ENCODE results near the gene LSP1. TPM values are rescaled to one million over a fixed set of nuclear protein-coding genes. Genes with fewer than 3 reads are reported as not detected.

The LSP1 gene
- polyA plus RNA-seq, 1 donor from 2014 or later = not detected

DNA sequence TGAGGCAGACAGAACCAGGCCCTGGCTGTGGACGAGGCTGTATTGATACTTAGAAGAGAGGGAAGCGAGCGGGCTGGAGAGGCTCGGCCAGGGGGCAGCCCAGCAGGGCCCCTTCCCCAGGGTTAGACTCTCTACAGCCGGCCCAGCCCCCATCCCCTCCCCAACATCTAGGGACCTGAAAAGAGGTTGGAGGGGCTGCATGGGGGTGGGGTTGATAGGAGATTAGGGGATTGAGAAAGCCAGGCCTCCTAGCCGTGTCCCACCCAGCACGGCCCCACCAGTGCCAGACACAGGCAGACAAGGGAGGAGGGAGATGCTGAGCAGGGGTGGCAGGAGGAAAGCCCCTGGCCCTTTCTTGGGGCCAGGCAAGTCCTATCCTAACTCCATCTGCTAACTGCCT lies 5.7 kb downstream of the LSP1 start:
- Histone ChIP-seq H3K9me2 (ENCODE audit: insufficient read depth, low read length) (no peaks in the 10 kb centered on the region), H3K4me2 (ENCODE audit: low read length) (no peak overlapping the region), H3K27me3 (ENCODE audit: insufficient read depth, low read depth, low read length) (no peaks in the 10 kb centered on the region), H3F3A (ENCODE audit: insufficient read depth, low read length, poor library complexity, severe bottlenecking) (no peaks in the 10 kb centered on the region), H3K79me2 (replicated peaks; ENCODE audit: insufficient read depth, low read length) (no peaks in the 10 kb centered on the region), H2AFZ (ENCODE audit: low read depth, low read length) (no peak overlapping the region), H3K9me3 (ENCODE audit: low read length) (no peaks in the 10 kb centered on the region), H3K4me3 (ENCODE audit: low read length) (no peak overlapping the region), H3K36me3 (ENCODE audit: insufficient read depth, low read length) (no peaks in the 10 kb centered on the region), H4K20me1 (ENCODE audit: insufficient read depth) (no peaks in the 10 kb centered on the region), H3K27ac (ENCODE audit: low read length) (no peak overlapping the region), H3K9ac (ENCODE audit: low read length) (no peak overlapping the region)
- TF ChIP-seq POLR2AphosphoS5 (IDR thresholded peaks at IDR 0.05) (no peak), EP300 (conservative IDR thresholded peaks at IDR 0.05; ENCODE audit: poor library complexity, severe bottlenecking) (no peak), EZH2 (IDR thresholded peaks at IDR 0.05; ENCODE audit: borderline replicate concordance, insufficient read depth, low read length, poor library complexity, severe bottlenecking) (no peak), MXI1 (conservative IDR thresholded peaks at IDR 0.05; ENCODE audit: poor library complexity, severe bottlenecking) (no peak), RAD21 (conservative IDR thresholded peaks at IDR 0.05) (no peak), SMC3 (conservative IDR thresholded peaks at IDR 0.05; ENCODE audit: poor library complexity) (no peak), TAF1 (IDR thresholded peaks at IDR 0.05; ENCODE audit: low read depth) (no peak)
- TF ChIP-seq, protein P1, sequence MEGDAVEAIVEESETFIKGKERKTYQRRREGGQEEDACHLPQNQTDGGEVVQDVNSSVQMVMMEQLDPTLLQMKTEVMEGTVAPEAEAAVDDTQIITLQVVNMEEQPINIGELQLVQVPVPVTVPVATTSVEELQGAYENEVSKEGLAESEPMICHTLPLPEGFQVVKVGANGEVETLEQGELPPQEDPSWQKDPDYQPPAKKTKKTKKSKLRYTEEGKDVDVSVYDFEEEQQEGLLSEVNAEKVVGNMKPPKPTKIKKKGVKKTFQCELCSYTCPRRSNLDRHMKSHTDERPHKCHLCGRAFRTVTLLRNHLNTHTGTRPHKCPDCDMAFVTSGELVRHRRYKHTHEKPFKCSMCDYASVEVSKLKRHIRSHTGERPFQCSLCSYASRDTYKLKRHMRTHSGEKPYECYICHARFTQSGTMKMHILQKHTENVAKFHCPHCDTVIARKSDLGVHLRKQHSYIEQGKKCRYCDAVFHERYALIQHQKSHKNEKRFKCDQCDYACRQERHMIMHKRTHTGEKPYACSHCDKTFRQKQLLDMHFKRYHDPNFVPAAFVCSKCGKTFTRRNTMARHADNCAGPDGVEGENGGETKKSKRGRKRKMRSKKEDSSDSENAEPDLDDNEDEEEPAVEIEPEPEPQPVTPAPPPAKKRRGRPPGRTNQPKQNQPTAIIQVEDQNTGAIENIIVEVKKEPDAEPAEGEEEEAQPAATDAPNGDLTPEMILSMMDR (IDR thresholded peaks at IDR 0.05; ENCODE audit: poor library complexity, severe bottlenecking) = no peak
- TF ChIP-seq, protein P2, sequence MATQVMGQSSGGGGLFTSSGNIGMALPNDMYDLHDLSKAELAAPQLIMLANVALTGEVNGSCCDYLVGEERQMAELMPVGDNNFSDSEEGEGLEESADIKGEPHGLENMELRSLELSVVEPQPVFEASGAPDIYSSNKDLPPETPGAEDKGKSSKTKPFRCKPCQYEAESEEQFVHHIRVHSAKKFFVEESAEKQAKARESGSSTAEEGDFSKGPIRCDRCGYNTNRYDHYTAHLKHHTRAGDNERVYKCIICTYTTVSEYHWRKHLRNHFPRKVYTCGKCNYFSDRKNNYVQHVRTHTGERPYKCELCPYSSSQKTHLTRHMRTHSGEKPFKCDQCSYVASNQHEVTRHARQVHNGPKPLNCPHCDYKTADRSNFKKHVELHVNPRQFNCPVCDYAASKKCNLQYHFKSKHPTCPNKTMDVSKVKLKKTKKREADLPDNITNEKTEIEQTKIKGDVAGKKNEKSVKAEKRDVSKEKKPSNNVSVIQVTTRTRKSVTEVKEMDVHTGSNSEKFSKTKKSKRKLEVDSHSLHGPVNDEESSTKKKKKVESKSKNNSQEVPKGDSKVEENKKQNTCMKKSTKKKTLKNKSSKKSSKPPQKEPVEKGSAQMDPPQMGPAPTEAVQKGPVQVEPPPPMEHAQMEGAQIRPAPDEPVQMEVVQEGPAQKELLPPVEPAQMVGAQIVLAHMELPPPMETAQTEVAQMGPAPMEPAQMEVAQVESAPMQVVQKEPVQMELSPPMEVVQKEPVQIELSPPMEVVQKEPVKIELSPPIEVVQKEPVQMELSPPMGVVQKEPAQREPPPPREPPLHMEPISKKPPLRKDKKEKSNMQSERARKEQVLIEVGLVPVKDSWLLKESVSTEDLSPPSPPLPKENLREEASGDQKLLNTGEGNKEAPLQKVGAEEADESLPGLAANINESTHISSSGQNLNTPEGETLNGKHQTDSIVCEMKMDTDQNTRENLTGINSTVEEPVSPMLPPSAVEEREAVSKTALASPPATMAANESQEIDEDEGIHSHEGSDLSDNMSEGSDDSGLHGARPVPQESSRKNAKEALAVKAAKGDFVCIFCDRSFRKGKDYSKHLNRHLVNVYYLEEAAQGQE (IDR thresholded peaks at IDR 0.05; ENCODE audit: borderline replicate concordance) = no peak

DNA sequence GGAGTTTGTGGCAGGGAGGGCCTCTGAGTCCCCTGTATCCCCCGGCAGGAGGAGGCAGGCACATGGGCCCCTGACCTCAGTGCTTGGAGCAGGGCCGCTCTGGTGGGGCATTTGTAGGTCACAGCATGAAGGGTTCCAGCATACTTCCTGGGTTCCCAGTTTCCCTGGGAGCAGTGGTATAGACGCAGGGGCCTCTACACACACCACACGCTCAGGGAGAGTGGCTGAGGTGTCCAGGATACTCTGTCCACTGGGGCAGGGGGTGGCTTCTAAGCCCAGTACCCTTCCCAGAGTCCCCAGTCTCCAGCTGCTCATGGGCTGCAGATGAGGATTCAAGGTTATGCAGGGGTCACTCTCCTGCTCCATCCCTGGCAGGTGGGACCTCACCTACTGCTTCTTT lies 6.1 kb downstream of the LSP1 start:
- H3K79me2 ChIP-seq (replicated peaks; ENCODE audit: insufficient read depth, low read length) = no peaks in the 10 kb centered on the region
- no peak overlapping the region for H3K4me2 ChIP-seq (ENCODE audit: low read length)
- H3K4me3 ChIP-seq (ENCODE audit: low read length) = no peak overlapping the region
- no peaks in the 10 kb centered on the region for H4K20me1 ChIP-seq (ENCODE audit: insufficient read depth)
- no peaks in the 10 kb centered on the region for H3K9me2 ChIP-seq (ENCODE audit: insufficient read depth, low read length)
- no peak overlapping the region for H3K27ac ChIP-seq (ENCODE audit: low read length)
- no peaks in the 10 kb centered on the region for H3F3A ChIP-seq (ENCODE audit: insufficient read depth, low read length, poor library complexity, severe bottlenecking)
- no peaks in the 10 kb centered on the region for H3K27me3 ChIP-seq (ENCODE audit: insufficient read depth, low read depth, low read length)
- no peaks in the 10 kb centered on the region for H3K9me3 ChIP-seq (ENCODE audit: low read length)
- no peak overlapping the region for H3K9ac ChIP-seq (ENCODE audit: low read length)
- no peaks in the 10 kb centered on the region for H3K36me3 ChIP-seq (ENCODE audit: insufficient read depth, low read length)
- TF ChIP-seq EP300 (conservative IDR thresholded peaks at IDR 0.05; ENCODE audit: poor library complexity, severe bottlenecking) (no peak), RAD21 (conservative IDR thresholded peaks at IDR 0.05) (no peak), MXI1 (conservative IDR thresholded peaks at IDR 0.05; ENCODE audit: poor library complexity, severe bottlenecking) (no peak), TAF1 (IDR thresholded peaks at IDR 0.05; ENCODE audit: low read depth) (no peak), SMC3 (conservative IDR thresholded peaks at IDR 0.05; ENCODE audit: poor library complexity) (no peak), POLR2AphosphoS5 (IDR thresholded peaks at IDR 0.05) (no peak)
- TF ChIP-seq, protein P1 (IDR thresholded peaks at IDR 0.05; ENCODE audit: poor library complexity, severe bottlenecking) = no peak
- no peak overlapping the region for H2AFZ ChIP-seq (ENCODE audit: low read depth, low read length)

Data from neural cell (in vitro differentiated cells).